Measurements from ENCODE around the gene DERL2.
"Not testable (repeated sequence)": the region's sequence is repeated elsewhere in the genome, so short reads cannot be mapped to it uniquely, and the experiment has no call there.

DERL2 gene

GRCh38 chr17:5435781-5436315 lies 50.1 kb downstream of the DERL2 start:
- not testable (repeated sequence) for DNase-seq

GRCh38 chr17:5434984-5435383 lies 51.0 kb downstream of the DERL2 start:
- DNase-seq, result no peak

DNA sequence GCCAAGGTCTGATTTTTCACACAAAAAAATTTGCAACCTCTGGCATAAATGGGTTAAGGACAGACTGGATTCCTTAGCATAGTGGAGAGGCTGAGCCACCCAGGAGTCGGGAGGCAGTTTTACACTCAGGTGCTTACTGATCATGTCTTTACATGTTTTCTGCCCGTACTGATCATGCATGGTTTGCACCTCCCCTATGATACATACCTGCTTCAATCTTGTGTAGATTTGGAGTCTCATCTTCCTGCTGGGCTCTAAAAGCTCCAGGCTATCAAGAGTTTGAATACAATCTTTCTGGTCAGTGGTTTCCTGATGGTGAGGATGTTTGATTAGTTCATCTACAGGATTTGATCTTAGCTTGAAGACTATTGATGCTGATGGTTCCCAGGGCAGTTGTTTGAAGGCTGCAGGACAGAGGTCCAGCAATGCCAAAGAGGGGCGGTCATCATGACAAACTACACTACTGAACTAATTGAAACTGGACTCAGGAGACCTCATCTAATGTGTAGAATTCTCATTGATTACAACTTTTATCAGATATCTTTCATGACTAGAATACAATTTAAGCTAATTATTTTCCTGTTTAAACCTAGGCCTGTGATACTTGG lies 53.9 kb downstream of the DERL2 start:
- no peak for DNase-seq

- not testable (repeated sequence) for DNase-seq
Observed at GRCh38 chr17:5431234-5431633, 54.7 kb downstream of the DERL2 start.

GRCh38 chr17:5430413-5430999 lies 55.5 kb downstream of the DERL2 start:
- no peak for DNase-seq

- DNase-seq, result no peak
Observed at GRCh38 chr17:5429191-5429887, 56.6 kb downstream of the DERL2 start.

- DNase-seq, result no peak
Observed at GRCh38 chr17:5425826-5426225, 60.2 kb downstream of the DERL2 start.

GRCh38 chr17:5424909-5425308 lies 61.1 kb downstream of the DERL2 start:
- no peak for DNase-seq

- no peak for DNase-seq
Observed at GRCh38 chr17:5422505-5422904, 63.5 kb downstream of the DERL2 start.
